Ecto neural progenitor cell (in vitro differentiated cells): ENCODE measurements around the gene PLEKHF1.

Experiments used
- DNase-seq: peaks from one replicate; pipeline ENCODE4 v3.0.0-alpha.2; 2018; ENCODE audit warnings: low spot score

Gene PLEKHF1

GRCh38 chr19:29634423-29635130 is 30.7 kb upstream of the PLEKHF1 start:
- DNase-seq = no peak

GRCh38 chr19:29635963-29636362 is 29.3 kb upstream of the PLEKHF1 start:
- no peak for DNase-seq

GRCh38 chr19:29636553-29637360 is 28.5 kb upstream of the PLEKHF1 start:
- no peak for DNase-seq

GRCh38 chr19:29639086-29639485 is 26.2 kb upstream of the PLEKHF1 start:
- no peak for DNase-seq

- no peak for DNase-seq
These were observed 25.0 kb upstream of the PLEKHF1 start for GRCh38 chr19:29640231-29640630.

GRCh38 chr19:29641597-29641996 is 23.7 kb upstream of the PLEKHF1 start:
- no peak for DNase-seq

- no peak for DNase-seq
These were observed 21.8 kb upstream of the PLEKHF1 start for GRCh38 chr19:29643361-29643935.

GRCh38 chr19:29644210-29644609 is 21.1 kb upstream of the PLEKHF1 start:
- DNase-seq = no peak

GRCh38 chr19:29645491-29645867 is 19.8 kb upstream of the PLEKHF1 start:
- no peak for DNase-seq

GRCh38 chr19:29645911-29646310 is 19.4 kb upstream of the PLEKHF1 start:
- DNase-seq = no peak

GRCh38 chr19:29650772-29651387 is 14.4 kb upstream of the PLEKHF1 start:
- DNase-seq = no peak

- DNase-seq = no peak
These were observed 13.5 kb upstream of the PLEKHF1 start for GRCh38 chr19:29651622-29652394.

- DNase-seq = no peak
These were observed 11.9 kb upstream of the PLEKHF1 start for GRCh38 chr19:29653398-29653797.

- no peak for DNase-seq
These were observed 9.5 kb upstream of the PLEKHF1 start for GRCh38 chr19:29655648-29656335.

GRCh38 chr19:29658221-29658991 is 6.9 kb upstream of the PLEKHF1 start:
- DNase-seq = no peak

- no peak for DNase-seq
These were observed 4.4 kb upstream of the PLEKHF1 start for GRCh38 chr19:29660835-29661234.

- DNase-seq = no peak
These were observed 3.0 kb upstream of the PLEKHF1 start for GRCh38 chr19:29662278-29662603.

- DNase-seq = no peak
These were observed 2.5 kb upstream of the PLEKHF1 start for GRCh38 chr19:29662604-29663404.

GRCh38 chr19:29663861-29664752 is 1.2 kb upstream of the PLEKHF1 start:
- DNase-seq = no peak
